Neuronal stem cell (in vitro differentiated cells): ENCODE measurements around the gene ATIC.

ENCODE experiments used
- DNase-seq: peaks from one replicate; pipeline ENCODE4 v3.0.0-alpha.2; 2013; ENCODE audit warnings: low spot score
- H2AFZ ChIP-seq: one replicate; pipeline ENCODE4 v1.6.1; 2013; ENCODE audit warnings: mild to moderate bottlenecking, low read length, inconsistent platforms
- H2AK5ac ChIP-seq: 2 replicates; pipeline ENCODE4 v1.6.1; 2013; ENCODE audit warnings: low read depth, mild to moderate bottlenecking, inconsistent platforms, low read length, moderate library complexity, mixed read lengths
- H2BK120ac ChIP-seq: 2 replicates; pipeline ENCODE4 v1.6.1; 2013; ENCODE audit warnings: low read depth, mild to moderate bottlenecking, inconsistent platforms, low read length, moderate library complexity, mixed read lengths
- H2BK12ac ChIP-seq: one replicate; pipeline ENCODE4 v1.6.1; 2013; ENCODE audit warnings: low read length, inconsistent platforms
- H2BK15ac ChIP-seq: 2 replicates; pipeline ENCODE4 v1.6.1; 2013; ENCODE audit warnings: mild to moderate bottlenecking, low read length, inconsistent platforms, mixed read lengths
- H2BK5ac ChIP-seq: one replicate; pipeline ENCODE4 v1.6.1; 2013; ENCODE audit warnings: inconsistent platforms, mild to moderate bottlenecking, low read length, moderate library complexity
- H3K14ac ChIP-seq: one replicate; pipeline ENCODE4 v1.6.1; 2013; ENCODE audit warnings: low read length, inconsistent platforms
- H3K18ac ChIP-seq: 2 replicates; pipeline ENCODE4 v1.6.1; 2013; ENCODE audit warnings: low read length, inconsistent platforms
- H3K23ac ChIP-seq: 2 replicates; pipeline ENCODE4 v1.6.1; 2013; ENCODE audit warnings: low read depth, mild to moderate bottlenecking, mixed read lengths, low read length, inconsistent platforms; ENCODE audit not compliant: poor library complexity
- H3K27ac ChIP-seq: replicated peaks from 3 replicates; pipeline ENCODE4 v1.5.1; 2013; ENCODE audit warnings: low read length, inconsistent platforms
- H3K27me3 ChIP-seq, 3 experiments: 2 replicates each; pipeline ENCODE4 v1.6.1; 2013; ENCODE audit warnings: low read length in 3 of 3, mild to moderate bottlenecking in 2 of 3, inconsistent platforms in 1 of 3, low read depth in 1 of 3, mixed read lengths in 1 of 3, moderate library complexity in 1 of 3; ENCODE audit not compliant: control insufficient read depth in 3 of 3, insufficient read depth in 3 of 3
- H3K36me3 ChIP-seq, 2 donors: replicated peaks in 1 of 2; 2 replicates each; pipeline ENCODE4 v1.6.1; 2013; ENCODE audit warnings: low read length in 2 of 2; ENCODE audit not compliant: control insufficient read depth in 2 of 2, insufficient read depth in 2 of 2
- H3K4ac ChIP-seq: 2 replicates; pipeline ENCODE4 v1.6.1; 2013; ENCODE audit warnings: inconsistent platforms, mild to moderate bottlenecking, low read length, moderate library complexity
- H3K4me1 ChIP-seq, 2 donors: 1 replicate in 1 of 2; 2 replicates in 1 of 2; pipeline ENCODE4 v1.6.1; 2013; ENCODE audit warnings: low read length in 2 of 2, low read depth in 1 of 2; ENCODE audit not compliant: control insufficient read depth in 2 of 2, insufficient read depth in 1 of 2
- H3K4me2 ChIP-seq: one replicate; pipeline ENCODE4 v1.6.1; 2013; ENCODE audit warnings: mild to moderate bottlenecking, low read length, inconsistent platforms; ENCODE audit not compliant: insufficient read depth, poor library complexity, severe bottlenecking
- H3K4me3 ChIP-seq, 2 donors: 2 replicates each; pipeline ENCODE4 v1.5.1; 2013; ENCODE audit warnings: low read length in 2 of 2, mild to moderate bottlenecking in 2 of 2, inconsistent platforms in 1 of 2, moderate library complexity in 1 of 2
- H3K79me1 ChIP-seq: one replicate; pipeline ENCODE4 v1.6.1; 2013; ENCODE audit warnings: low read depth, mild to moderate bottlenecking, inconsistent platforms, low read length, moderate library complexity
- H3K9ac ChIP-seq: one replicate; pipeline ENCODE4 v1.6.1; 2013; ENCODE audit warnings: mild to moderate bottlenecking, low read depth, low read length, inconsistent platforms; ENCODE audit not compliant: poor library complexity
- H3K9me3 ChIP-seq, 2 donors: replicated peaks in 1 of 2; 2 replicates each; pipeline versions ENCODE3 to v1.6.1; 2013; ENCODE audit warnings: low read length in 2 of 2, mild to moderate bottlenecking in 2 of 2, inconsistent platforms in 1 of 2, low read depth in 1 of 2, mixed read lengths in 1 of 2, moderate library complexity in 1 of 2; ENCODE audit not compliant: control insufficient read depth in 2 of 2, insufficient read depth in 1 of 2
- H4K8ac ChIP-seq: one replicate; pipeline ENCODE4 v1.6.1; 2013; ENCODE audit warnings: low read depth, mild to moderate bottlenecking, inconsistent platforms, low read length, moderate library complexity
- H4K91ac ChIP-seq: one replicate; pipeline ENCODE4 v1.6.1; 2013; ENCODE audit warnings: low read length, low read depth, mild to moderate bottlenecking, inconsistent platforms; ENCODE audit not compliant: poor library complexity
- WGBS, 2 donors: extraction: QIAGEN DNeasy Blood & Tissue Kit; methylation state at CpG; one replicate each; pipeline ENCODE4 v1.1.7; 2013; ENCODE audit warnings: missing lambda C conversion rate in 2 of 2, mixed read lengths in 1 of 2; ENCODE audit not compliant: insufficient read length in 2 of 2, insufficient replicate concordance in 1 of 2; ENCODE audit errors: extremely low coverage in 2 of 2; 5-methylcytosine and 5-hydroxymethylcytosine counted together

Gene ATIC

GRCh38 chr2:215313255-215313613 lies 1.4 kb downstream of the ATIC start:
- Histone ChIP-seq H2BK15ac (no peak overlapping the region), H4K8ac (no peak overlapping the region), H3K36me3 (peaks cover 4 to 6% of the 10 kb centered on the region in 2 donors), H3K4me1 (peaks cover 0 to 9% of the 10 kb centered on the region in 2 donors), H3K9me3 (no peaks in the 10 kb centered on the region), H3K23ac (no peak overlapping the region), H3K4ac (no peak overlapping the region), H2BK120ac (no peak overlapping the region), H2BK12ac (no peak overlapping the region), H2BK5ac (no peak overlapping the region), H3K18ac (no peak overlapping the region), H4K91ac (no peak overlapping the region), H3K9ac (no peak overlapping the region), H3K79me1 (peaks cover 2% of the 10 kb centered on the region), H2AK5ac (no peak overlapping the region), H3K4me2 (no peak overlapping the region), H3K14ac (no peak overlapping the region), H2AFZ (no peak overlapping the region), H3K27ac (no peak overlapping the region), H3K27me3 (no peaks in the 10 kb centered on the region), H3K4me3 (no peak overlapping the region)
- WGBS, 2 donors: no CpG with 5 or more reads among the region's 4 CpGs
- DNase-seq: no peak

GRCh38 chr2:215314896-215315295 lies 3.0 kb downstream of the ATIC start:
- Histone ChIP-seq H3K27me3 (no peaks in the 10 kb centered on the region), H2BK120ac (no peak overlapping the region), H3K4me3 (no peak overlapping the region), H3K27ac (no peak overlapping the region), H3K4me2 (no peak overlapping the region), H2BK5ac (no peak overlapping the region), H2BK15ac (no peak overlapping the region), H3K23ac (no peak overlapping the region), H4K8ac (no peak overlapping the region), H3K4me1 (peaks cover 0 to 9% of the 10 kb centered on the region in 2 donors), H3K9me3 (no peaks in the 10 kb centered on the region), H4K91ac (no peak overlapping the region), H3K36me3 (peaks cover 4 to 9% of the 10 kb centered on the region in 2 donors), H3K18ac (no peak overlapping the region), H3K9ac (no peak overlapping the region), H2AK5ac (no peak overlapping the region), H3K79me1 (peaks cover 2% of the 10 kb centered on the region), H2BK12ac (no peak overlapping the region), H2AFZ (no peak overlapping the region), H3K4ac (no peak overlapping the region), H3K14ac (no peak overlapping the region)
- no peak for DNase-seq
- no CpG with 5 or more reads among the region's 1 CpG for WGBS, 2 donors

- peaks cover 2% of the 10 kb centered on the region for H3K79me1 ChIP-seq
These were observed 3.4 kb downstream of the ATIC start for GRCh38 chr2:215315301-215315700.

GRCh38 chr2:215316336-215316735 lies 4.5 kb downstream of the ATIC start:
- H3K4me1 ChIP-seq: peaks cover 0 to 9% of the 10 kb centered on the region in 2 donors
- H3K4me3 ChIP-seq: no peak overlapping the region
- H3K9ac ChIP-seq: no peak overlapping the region
- H3K4me2 ChIP-seq: no peak overlapping the region
- no CpG with 5 or more reads among the region's 2 CpGs for WGBS, 2 donors
- H3K14ac ChIP-seq: no peak overlapping the region
- H4K8ac ChIP-seq: no peak overlapping the region
- no peak overlapping the region for H3K18ac ChIP-seq
- H2AFZ ChIP-seq: no peak overlapping the region
- H4K91ac ChIP-seq: no peak overlapping the region
- H3K4ac ChIP-seq: no peak overlapping the region
- H3K23ac ChIP-seq: no peak overlapping the region
- peaks cover 3% of the 10 kb centered on the region for H3K79me1 ChIP-seq
- H2BK120ac ChIP-seq: no peak overlapping the region
- H2AK5ac ChIP-seq: no peak overlapping the region
- no peak for DNase-seq
- H2BK5ac ChIP-seq: no peak overlapping the region
- no peaks in the 10 kb centered on the region for H3K27me3 ChIP-seq
- H2BK12ac ChIP-seq: no peak overlapping the region
- no peak overlapping the region for H2BK15ac ChIP-seq
- H3K27ac ChIP-seq: no peak overlapping the region
- H3K36me3 ChIP-seq: peaks cover 4 to 13% of the 10 kb centered on the region in 2 donors
- no peaks in the 10 kb centered on the region for H3K9me3 ChIP-seq

More at GRCh38 chr2:215315301-215315700, 3.4 kb downstream of the ATIC start:
- H3K9me3 ChIP-seq: no peaks in the 10 kb centered on the region
- no peak overlapping the region for H2BK120ac ChIP-seq
- H2BK5ac ChIP-seq: no peak overlapping the region
- H2AK5ac ChIP-seq: no peak overlapping the region
- no peak overlapping the region for H4K91ac ChIP-seq
- H3K14ac ChIP-seq: no peak overlapping the region
- H3K4ac ChIP-seq: no peak overlapping the region
- no peak overlapping the region for H2BK12ac ChIP-seq
- no peak overlapping the region for H3K18ac ChIP-seq
- no CpG with 5 or more reads among the region's 2 CpGs for WGBS, 2 donors
- no peak overlapping the region for H3K4me2 ChIP-seq
- no peak for DNase-seq
- H3K4me3 ChIP-seq: no peak overlapping the region
- peaks cover 0 to 9% of the 10 kb centered on the region in 2 donors for H3K4me1 ChIP-seq
- no peak overlapping the region for H4K8ac ChIP-seq
- H3K27me3 ChIP-seq: no peaks in the 10 kb centered on the region
- H3K27ac ChIP-seq: no peak overlapping the region
- no peak overlapping the region for H3K9ac ChIP-seq
- H2BK15ac ChIP-seq: no peak overlapping the region
- H2AFZ ChIP-seq: no peak overlapping the region
- H3K36me3 ChIP-seq: peaks cover 4 to 9% of the 10 kb centered on the region in 2 donors
- no peak overlapping the region for H3K23ac ChIP-seq
